GM19455 (cell line): Measurements from ENCODE around the gene ATRNL1.

Experiments used
- ATAC-seq: cut with Tn5 transposase; IDR thresholded peaks from one replicate; pipeline ENCODE4 v1.9.1; 2021; ENCODE audit not compliant: unreplicated experiment

The ATRNL1 gene

GRCh38 chr10:115882021-115882420 lies 788.9 kb downstream of the ATRNL1 start:
- ATAC-seq: no peak

DNA sequence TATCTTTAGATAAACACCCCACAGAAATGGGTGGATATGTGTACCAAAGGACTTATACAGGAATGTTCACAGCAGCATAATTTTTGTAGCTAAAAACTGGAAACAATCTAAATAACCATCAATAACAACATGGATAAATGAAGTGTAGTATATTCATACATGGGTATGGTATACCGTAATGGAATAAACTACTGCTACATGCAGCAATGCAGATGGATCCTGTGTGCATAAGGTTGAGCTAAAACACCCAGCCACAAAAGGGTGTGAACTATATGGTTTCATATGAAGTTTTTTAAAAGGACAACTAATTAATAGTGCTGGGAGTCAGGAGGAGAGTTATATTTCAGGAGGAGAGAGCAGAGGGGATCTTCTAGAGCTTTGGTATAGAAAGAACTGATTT lies 790.2 kb downstream of the ATRNL1 start:
- ATAC-seq: no peak

DNA sequence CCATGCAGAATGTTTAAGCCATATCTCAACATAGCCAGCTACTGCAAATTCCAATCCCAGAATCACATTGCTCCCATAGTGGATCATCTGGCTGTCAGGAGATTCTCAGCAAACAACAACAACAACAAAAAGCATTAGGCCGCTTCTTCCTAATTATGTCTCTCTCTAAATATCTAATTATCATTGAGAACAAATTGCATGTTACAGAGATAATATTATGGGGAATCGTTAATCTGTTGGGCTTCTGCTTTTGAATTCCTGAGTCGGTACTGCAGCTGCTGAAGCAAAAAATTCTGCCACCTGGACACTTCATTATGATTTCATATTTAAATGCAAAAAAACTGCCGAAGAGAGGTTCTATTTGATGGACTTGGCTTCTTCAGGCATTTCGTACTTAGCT lies 791.2 kb downstream of the ATRNL1 start:
- no peak for ATAC-seq

DNA sequence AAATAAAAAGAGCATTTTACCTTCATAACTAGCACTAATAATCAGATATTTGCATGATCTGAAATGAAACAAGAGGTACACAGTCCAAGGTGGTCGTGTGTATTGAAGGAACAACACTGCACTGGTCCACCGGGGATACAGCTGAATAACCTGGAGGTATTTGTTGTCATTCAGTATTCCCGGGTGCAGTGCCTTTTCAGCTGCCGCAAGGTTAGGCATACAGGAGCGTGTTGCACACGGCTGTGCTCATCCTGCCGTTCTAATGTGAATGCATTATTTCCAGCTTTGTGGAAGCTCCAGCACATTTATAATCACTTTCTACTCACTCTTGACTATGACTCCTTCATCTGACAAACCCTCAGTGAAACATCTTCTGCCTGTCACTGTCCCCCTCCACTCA lies 802.0 kb downstream of the ATRNL1 start:
- ATAC-seq: no peak

GRCh38 chr10:115898242-115898641 lies 805.1 kb downstream of the ATRNL1 start:
- ATAC-seq: no peak

GRCh38 chr10:115902596-115902995 lies 809.4 kb downstream of the ATRNL1 start:
- ATAC-seq: no peak

DNA sequence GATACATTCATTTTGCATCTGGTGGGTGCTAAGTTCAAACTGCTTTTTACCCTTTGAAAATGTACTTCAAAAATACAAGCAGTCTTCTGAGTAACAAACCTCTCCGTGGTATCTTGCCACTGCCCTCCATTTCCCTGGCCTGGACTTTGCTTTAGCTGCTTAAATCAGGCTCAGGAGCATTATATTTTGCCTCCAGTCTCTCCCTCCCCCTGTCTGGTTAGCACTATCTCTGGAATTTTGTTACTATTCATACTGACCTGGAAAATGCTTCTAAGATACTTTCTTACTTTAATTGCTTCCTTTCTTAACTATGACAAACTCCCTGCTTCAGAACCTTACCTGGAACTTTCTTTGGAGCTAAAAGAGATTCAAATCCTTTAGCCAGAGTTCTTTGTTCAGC lies 810.0 kb downstream of the ATRNL1 start:
- no peak for ATAC-seq

DNA sequence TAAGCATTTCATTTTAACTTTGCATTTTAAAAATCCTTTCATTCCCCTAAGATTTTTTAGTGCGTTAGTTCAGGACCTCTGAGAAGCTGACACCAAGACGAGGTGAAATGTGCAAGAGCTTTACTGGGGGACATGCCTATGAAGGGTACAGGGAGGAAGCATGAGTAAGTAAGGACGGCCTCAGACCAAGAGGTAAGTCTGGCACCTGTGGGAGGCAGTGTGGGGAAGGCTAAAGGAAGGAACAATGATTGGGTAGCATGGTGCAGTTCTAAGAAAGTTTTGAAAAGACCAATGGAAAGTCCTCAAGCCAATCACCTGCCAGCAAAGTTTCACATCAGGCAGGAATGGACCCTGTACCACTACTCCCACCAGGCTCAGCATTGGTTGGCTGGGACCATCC lies 810.7 kb downstream of the ATRNL1 start:
- no peak for ATAC-seq

DNA sequence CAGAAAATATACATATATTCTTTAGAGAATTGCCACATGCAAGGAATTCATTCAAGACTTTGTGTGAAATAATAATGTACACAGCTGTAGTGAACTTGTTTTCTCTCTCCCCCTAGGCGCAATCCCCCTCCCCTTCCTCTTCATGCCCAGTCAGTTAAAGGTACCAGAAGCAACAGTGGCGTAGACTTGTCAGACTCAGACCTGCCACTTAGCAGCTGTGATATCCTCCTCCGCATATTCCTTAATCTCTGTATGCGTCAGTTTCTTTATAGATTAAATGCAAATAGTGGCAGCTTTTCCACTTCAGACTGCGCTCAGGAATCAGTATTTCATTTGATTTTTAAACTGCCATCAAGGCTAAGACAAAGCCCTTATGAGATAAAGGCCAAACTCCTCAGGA lies 815.9 kb downstream of the ATRNL1 start:
- ATAC-seq: no peak

DNA sequence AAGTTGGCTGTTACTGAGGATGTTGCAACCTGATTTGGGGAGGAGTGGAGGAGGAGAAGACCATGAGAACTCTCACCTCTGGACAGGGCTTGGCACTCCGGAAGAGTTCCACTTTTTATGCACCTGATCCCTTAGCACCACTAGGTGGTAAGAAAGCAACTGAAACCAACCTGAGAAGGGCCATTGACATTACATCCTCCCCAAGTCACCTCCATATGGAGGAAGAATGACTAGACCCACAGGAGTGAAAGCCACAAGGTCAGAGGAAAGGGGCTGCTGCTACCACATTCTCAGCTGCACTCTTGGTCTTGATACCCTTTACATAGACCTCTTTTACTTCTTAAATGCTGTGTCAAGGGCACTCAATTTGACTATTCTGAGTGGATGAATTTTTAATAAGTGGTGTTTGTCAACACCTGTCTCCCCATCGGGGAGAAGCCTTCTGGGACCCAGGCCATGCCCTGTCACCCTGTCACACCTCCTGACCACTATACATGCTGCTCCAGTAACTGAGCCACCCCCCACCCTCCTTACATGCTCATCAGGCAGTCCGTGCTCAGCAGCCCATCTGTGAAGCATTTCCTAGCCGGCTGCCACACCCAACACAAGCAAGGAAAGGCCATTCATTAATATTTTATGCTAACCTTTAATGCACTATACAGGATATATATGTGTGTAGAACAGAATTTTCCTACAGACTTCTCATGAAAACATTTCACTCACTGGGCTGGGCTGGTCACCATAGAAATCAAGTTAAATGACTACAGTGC lies 817.0 kb downstream of the ATRNL1 start:
- ATAC-seq: no peak

GRCh38 chr10:115914475-115914874 lies 821.3 kb downstream of the ATRNL1 start:
- no peak for ATAC-seq

- no peak for ATAC-seq
Measured at GRCh38 chr10:115915429-115915828, 822.3 kb downstream of the ATRNL1 start.

- no peak for ATAC-seq
Measured at GRCh38 chr10:115918812-115919211, 825.6 kb downstream of the ATRNL1 start.

DNA sequence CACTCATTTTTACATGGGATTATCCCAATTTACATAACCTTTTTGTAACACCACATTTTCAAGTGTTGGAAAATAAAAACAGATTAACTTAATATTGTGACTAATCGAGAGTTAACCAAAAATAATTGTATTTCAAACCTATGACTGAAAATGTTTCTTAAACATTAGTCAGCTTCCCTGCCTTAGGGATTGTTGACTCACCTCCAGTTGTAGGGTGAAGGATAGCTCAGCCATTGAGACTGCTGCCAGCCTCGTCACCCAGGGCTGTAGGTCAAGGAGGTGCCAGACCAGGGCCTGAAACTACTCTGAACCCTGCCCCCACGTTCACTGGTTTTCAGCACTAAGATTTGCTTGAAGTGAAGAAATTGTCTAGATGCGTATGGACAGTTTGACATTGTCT lies 828.6 kb downstream of the ATRNL1 start:
- no peak for ATAC-seq

DNA sequence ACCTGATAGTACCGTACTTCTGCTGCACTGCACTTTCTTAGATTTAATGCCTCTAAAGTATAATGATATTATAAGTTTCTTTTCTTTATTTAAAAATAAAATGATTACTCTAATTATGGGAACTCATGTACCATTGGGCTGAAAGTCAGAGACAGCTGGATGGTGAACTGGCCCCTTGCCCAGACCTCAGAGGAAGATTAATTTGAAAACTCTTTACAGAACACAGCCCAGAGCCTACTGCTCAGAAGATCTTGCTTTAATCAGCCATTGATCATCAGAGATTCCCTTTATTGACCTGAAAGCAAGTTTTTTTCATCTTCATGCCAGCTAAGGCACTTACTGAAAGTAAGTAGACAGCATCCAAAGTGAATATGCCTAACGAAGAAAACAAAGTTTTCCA lies 838.1 kb downstream of the ATRNL1 start:
- ATAC-seq: no peak

- no peak for ATAC-seq
Measured at GRCh38 chr10:115932099-115932498, 838.9 kb downstream of the ATRNL1 start.

- ATAC-seq: no peak
Measured at GRCh38 chr10:115933098-115933497, 839.9 kb downstream of the ATRNL1 start.

DNA sequence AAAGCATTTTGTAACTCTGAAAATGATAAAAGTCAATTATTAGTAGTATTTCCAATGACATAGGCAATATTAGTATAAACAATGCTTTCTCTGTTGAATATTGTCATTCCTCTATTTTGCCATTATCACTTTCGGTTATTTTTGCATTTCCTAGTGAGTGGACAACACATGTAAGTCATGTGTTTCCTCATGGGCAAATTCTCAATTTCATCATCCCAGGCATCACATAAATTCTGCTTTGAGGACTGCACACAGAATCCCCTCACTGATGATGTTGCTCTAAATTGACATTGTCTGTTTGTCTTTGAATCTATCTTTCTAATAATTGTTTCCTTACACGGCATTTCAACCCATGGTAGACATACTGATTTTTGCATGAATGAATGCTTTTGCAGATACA lies 842.6 kb downstream of the ATRNL1 start:
- ATAC-seq: no peak

GRCh38 chr10:115936926-115937767 lies 844.0 kb downstream of the ATRNL1 start:
- ATAC-seq: no peak

DNA sequence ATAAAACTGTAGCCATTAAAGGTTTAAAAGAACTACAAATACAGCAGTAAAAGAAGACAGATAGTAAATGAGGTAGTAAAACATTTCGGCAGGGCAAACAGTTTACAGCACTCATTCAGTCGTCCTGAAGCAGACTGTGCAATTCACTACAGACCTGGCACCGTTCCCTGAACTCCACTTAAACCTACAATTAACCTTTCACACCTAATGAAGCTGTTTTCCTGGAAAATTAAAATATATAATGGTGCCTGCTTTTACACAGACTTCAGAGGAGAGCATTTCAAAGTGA lies 844.5 kb downstream of the ATRNL1 start:
- ATAC-seq: no peak

DNA sequence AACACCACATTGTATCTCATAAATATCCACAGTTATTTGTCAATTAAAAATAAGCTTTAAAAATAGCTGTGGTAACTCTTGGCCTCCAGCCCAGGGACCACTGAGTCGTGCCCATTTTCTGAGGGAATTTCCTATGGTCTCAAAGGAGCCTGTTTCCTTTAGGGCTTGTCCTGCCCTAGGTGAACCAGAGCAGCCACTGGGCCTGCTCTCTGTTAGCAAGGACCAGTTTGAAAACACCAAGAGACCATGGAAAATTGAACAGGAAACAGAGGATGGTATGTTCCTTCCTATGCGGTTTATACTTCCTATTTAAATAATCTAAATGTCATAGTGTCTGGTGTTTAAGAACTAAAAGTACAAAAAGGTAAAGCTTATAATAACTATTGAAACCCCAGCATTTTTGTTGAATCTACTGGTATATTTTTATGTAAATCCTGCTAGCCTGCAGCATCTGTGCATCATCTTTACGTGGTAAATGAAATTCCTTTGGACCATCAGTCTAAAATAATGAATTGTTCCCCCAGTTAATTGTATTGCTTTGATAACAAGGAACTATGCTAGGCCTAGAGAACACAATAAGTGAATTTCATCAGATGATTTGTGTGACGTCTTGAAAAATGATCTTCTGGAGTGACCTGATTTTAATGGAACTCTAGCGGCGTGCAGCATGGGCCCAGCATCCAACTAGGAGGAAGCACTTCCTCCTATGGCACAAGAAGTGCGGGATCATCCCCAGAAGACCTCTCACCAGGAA lies 846.1 kb downstream of the ATRNL1 start:
- ATAC-seq: no peak

DNA sequence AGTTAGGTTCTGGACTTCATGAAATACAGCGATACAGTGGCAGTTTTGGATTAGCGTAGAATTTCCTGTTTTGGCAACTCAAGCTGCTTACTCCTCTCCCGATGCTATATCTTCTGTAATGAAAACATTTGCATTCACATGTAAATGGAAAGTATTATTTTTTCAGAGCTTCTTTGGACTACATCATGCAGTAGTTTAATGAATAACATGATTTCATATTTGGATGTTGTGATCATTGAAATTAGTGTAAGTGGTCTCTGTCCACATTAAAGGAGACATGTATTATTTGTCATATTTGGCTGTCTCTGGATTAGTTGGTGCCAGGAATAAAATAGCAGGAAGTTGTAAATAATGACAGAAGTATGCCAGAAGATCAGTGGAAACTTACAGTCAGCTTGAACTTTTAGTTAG lies 848.2 kb downstream of the ATRNL1 start:
- ATAC-seq: no peak
